Esophagus muscularis mucosa (tissue), 4 donors: ENCODE measurements around the gene RAD51C. TPM values are rescaled to one million over a fixed set of nuclear protein-coding genes. Genes with fewer than 3 reads are reported as not detected.

ENCODE experiments used
- DNase-seq: peaks from one replicate; pipeline ENCODE4 v3.0.0-alpha.2; 2017; ENCODE audit errors: extremely low spot score
- H3K27ac ChIP-seq, 4 donors: fragments of 200-600 bp; sonication (generic); replicated peaks in 1 of 4; 1 replicate in 3 of 4; 2 replicates in 1 of 4; pipeline ENCODE4 v1.5.1; 2016 to 2019; ENCODE audit warnings: mild to moderate bottlenecking in 1 of 4
- H3K27me3 ChIP-seq, 4 donors: fragments of 200-600 bp; sonication (generic); one replicate each; pipeline versions ENCODE4 v1.5.1 to v1.6.0; 2016 to 2019
- H3K36me3 ChIP-seq, 4 donors: fragments of 200-600 bp; sonication (generic); one replicate each; pipeline ENCODE4 v1.5.1; 2016 to 2019
- H3K4me1 ChIP-seq, 4 donors: fragments of 200-600 bp; sonication (generic); one replicate each; pipeline ENCODE4 v1.5.1; 2016 to 2019
- H3K4me3 ChIP-seq, 4 donors: fragments of 200-600 bp; sonication (generic); 1 replicate in 2 of 4; 2 replicates in 2 of 4; pipeline ENCODE4 v1.5.1; 2016 to 2019; ENCODE audit warnings: mild to moderate bottlenecking in 4 of 4, moderate library complexity in 1 of 4
- H3K9me3 ChIP-seq, 4 donors: fragments of 200-600 bp; sonication (generic); 1 replicate in 3 of 4; 2 replicates in 1 of 4; pipeline ENCODE4 v1.5.1; 2016 to 2019
- CTCF ChIP-seq, 3 experiments: fragments of 200-600 bp in 2 of 3; fragments of 450-650 bp in 1 of 3; sonication (generic) in 2 of 3; IDR thresholded peaks; one replicate each; pipeline ENCODE4 v1.5.1; 2017 to 2019; ENCODE audit warnings: antibody characterized with exemption in 3 of 3, mild to moderate bottlenecking in 2 of 3, moderate library complexity in 1 of 3
- EP300 ChIP-seq: sonication (generic); formaldehyde crosslinking; IDR thresholded peaks from one replicate; pipeline ENCODE4 v1.6.1; 2017; ENCODE audit warnings: antibody characterized with exemption
- POLR2A ChIP-seq: fragments of 450-650 bp; IDR thresholded peaks from one replicate; pipeline ENCODE4 v1.6.1; 2017; ENCODE audit warnings: antibody characterized with exemption, moderate library complexity, mild to moderate bottlenecking, low read depth
- POLR2AphosphoS5 ChIP-seq, 2 donors: sonication (generic); formaldehyde crosslinking; IDR thresholded peaks; one replicate each; pipeline ENCODE4 v1.6.1; 2017; ENCODE audit warnings: antibody characterized with exemption in 2 of 2
- WGBS: methylation state at CpG from one replicate; pipeline ENCODE4 v1.1.5; 2018; 5-methylcytosine and 5-hydroxymethylcytosine counted together
- intact Hi-C: fragments of 100-400 bp; cut with DNase I; formaldehyde crosslinking; loops from one replicate; pipeline ENCODE4 v1.15.1; 2023
- total RNA-seq, 4 donors: library from RNA; depleted of rRNA; stranded (reverse); fragments of >200 nt; gene quantifications; one replicate each; pipeline versions ENCODE4 v1.1.0 to v1.2.1, GENCODE V29; 2016

Gene RAD51C
- total RNA-seq, 4 donors from 2014 or later: 20.1 to 27.0 (median 21.4) TPM

DNA sequence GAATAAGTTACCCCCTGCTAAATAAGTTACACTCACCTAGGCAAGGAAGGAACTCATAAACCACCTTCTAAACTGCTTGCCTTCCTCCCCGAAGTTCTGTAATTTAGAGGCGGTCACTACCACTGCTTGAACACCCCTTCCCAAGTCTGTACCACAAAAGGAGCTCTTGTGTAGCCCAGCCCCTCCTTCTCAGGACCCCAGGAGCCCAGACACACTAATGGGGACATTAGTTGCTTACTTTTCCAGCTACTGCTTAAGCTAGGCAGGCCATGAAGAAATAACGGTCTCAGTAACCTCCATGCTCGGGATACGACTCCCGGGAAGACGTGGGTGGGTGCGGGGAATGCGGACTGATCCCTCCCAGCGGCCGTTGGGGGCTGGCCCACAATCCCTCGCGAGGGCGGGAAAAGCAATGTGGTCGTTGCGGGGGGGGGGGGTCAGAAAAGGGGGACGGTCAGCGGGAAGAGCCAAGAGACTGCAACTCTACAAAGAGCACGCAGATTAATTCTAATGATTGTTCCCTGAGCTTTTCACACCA, 632 bp upstream of the RAD51C start, which contains the start of gene TEX14:
TEX14 (minus strand) TSS at position 345 of the 538 bp plus-strand sequence. CDS start 40,044 bp downstream, outside the sequence.
- Histone ChIP-seq H3K9me3 (no peaks in the 10 kb centered on the region), H3K27ac (peak within 1 kb of the TSS; percentile 82 to 86 (median 84)), H3K4me3 (peak within 1 kb of the TSS; percentile 65 to 75 (median 72)), H3K36me3 (peaks cover 0 to 17% (median 4%) of the 10 kb centered on the region in 4 donors), H3K4me1 (peaks cover 13 to 22% (median 15%) of the 10 kb centered on the region in 4 donors), H3K27me3 (no peaks in the 10 kb centered on the region)
- TF ChIP-seq CTCF (IDR thresholded peaks at IDR 0.05): no peak
- no peak for DNase-seq
- 84% methylated on average over 19 of the region's 19 CpGs for WGBS
- intact Hi-C loops: loop anchor here (2.0 to 10.0 kb wide), 2 partner anchors 61 to 107 kb away; no protein-coding TSS in a partner anchor

GRCh38 chr17:58693208-58693607, 806 bp downstream of the RAD51C start:
- no peak for TF ChIP-seq POLR2AphosphoS5 (IDR thresholded peaks at IDR 0.05)
- TF ChIP-seq EP300: no peak
- no peak for TF ChIP-seq CTCF (IDR thresholded peaks at IDR 0.05)
- no peak for TF ChIP-seq POLR2A

GRCh38 chr17:58693751-58694150, 1.3 kb downstream of the RAD51C start:
- no peak overlapping the region for H3K4me3 ChIP-seq
- peaks cover 0 to 27% (median 8%) of the 10 kb centered on the region in 4 donors for H3K36me3 ChIP-seq
- no peak overlapping the region for H3K27ac ChIP-seq
- TF ChIP-seq POLR2AphosphoS5 (IDR thresholded peaks at IDR 0.05) (no peak), EP300 (no peak), CTCF (IDR thresholded peaks at IDR 0.05) (no peak), POLR2A (no peak)
- 82% methylated on average over 2 of the region's 2 CpGs for WGBS
- no peaks in the 10 kb centered on the region for H3K27me3 ChIP-seq
- H3K4me1 ChIP-seq: peaks cover 13 to 22% (median 15%) of the 10 kb centered on the region in 4 donors
- no peak for DNase-seq
- intact Hi-C loops: loop anchor here (2.0 to 10.0 kb wide), 2 partner anchors 63 to 109 kb away; no protein-coding TSS in a partner anchor
- H3K9me3 ChIP-seq: no peaks in the 10 kb centered on the region

More at GRCh38 chr17:58693208-58693607, 806 bp downstream of the RAD51C start:
- Histone ChIP-seq H3K9me3 (no peaks in the 10 kb centered on the region), H3K36me3 (peaks cover 0 to 24% (median 6%) of the 10 kb centered on the region in 4 donors), H3K27ac (peak overlapping the region; percentile 82 to 86 (median 84)), H3K4me1 (peaks cover 13 to 22% (median 15%) of the 10 kb centered on the region in 4 donors), H3K4me3 (peak overlapping the region; percentile 65 to 75 (median 72)), H3K27me3 (no peaks in the 10 kb centered on the region)
- 74% methylated on average over 8 of the region's 8 CpGs for WGBS
- DNase-seq: no peak
- intact Hi-C loops: loop anchor here (2.0 to 10.0 kb wide), 2 partner anchors 62 to 108 kb away; no protein-coding TSS in a partner anchor

- peaks cover 13 to 22% (median 15%) of the 10 kb centered on the region in 4 donors for H3K4me1 ChIP-seq
- no peak for DNase-seq
- no peaks in the 10 kb centered on the region for H3K9me3 ChIP-seq
- no peaks in the 10 kb centered on the region for H3K27me3 ChIP-seq
- H3K36me3 ChIP-seq: peaks cover 3 to 33% (median 13%) of the 10 kb centered on the region in 4 donors
- 85% methylated on average over 8 of the region's 8 CpGs for WGBS
- TF ChIP-seq CTCF (IDR thresholded peaks at IDR 0.05): no peak
- no peak for TF ChIP-seq POLR2AphosphoS5 (IDR thresholded peaks at IDR 0.05)
- TF ChIP-seq EP300: no peak
- no peak for TF ChIP-seq POLR2A
- H3K4me3 ChIP-seq: no peak overlapping the region
- H3K27ac ChIP-seq: no peak overlapping the region
- intact Hi-C loops: loop anchor here (10.0 kb wide), 1 partner anchor 110 kb away; no protein-coding TSS in a partner anchor
Observed at GRCh38 chr17:58694302-58694701, 1.9 kb downstream of the RAD51C start.
